HCT116 (cell line): ENCODE measurements around the gene EEF1A2. TPM values are rescaled to one million over a fixed set of nuclear protein-coding genes. Genes with fewer than 3 reads are reported as not detected.

ENCODE experiments used
- ATAC-seq: fragments of 200-7000 bp; cut with Tn5 transposase; 2 replicates; pipeline ENCODE4 v1.9.1; 2020; ENCODE audit warnings: mild to moderate bottlenecking, moderate library complexity
- BruUV-seq: library from RNA; stranded (reverse); fragments of 400-500 nt; replicated peaks from 2 replicates; lab custom pipeline; 2021; lab: Mats Ljungman, UMichigan
- CTCF ChIA-PET: fragments of 300-600 bp; sonication (Branson Sonifier 250); formaldehyde crosslinking; loops from one replicate; lab custom pipeline; 2021; ENCODE audit warnings: antibody characterized with exemption; lab: Charles Lee
- POLR2A ChIA-PET: fragments of 300-600, 350-600 bp; sonication (Branson Sonifier 250); formaldehyde crosslinking; loops from one replicate; lab custom pipeline; 2021; ENCODE audit warnings: antibody characterized with exemption; lab: Charles Lee
- RAD21 ChIA-PET, 2 experiments: fragments of 300-600 bp; sonication (Branson Sonifier 250); formaldehyde crosslinking; loops; one replicate each; lab custom pipeline; 2023; ENCODE audit warnings: low total read pairs in 2 of 2; ENCODE audit not compliant: uncharacterized antibody in 2 of 2, unreplicated experiment in 2 of 2, low non-redundant PET in 1 of 2; lab: Charles Lee
- DNase-seq: peaks from one replicate; pipeline ENCODE4 v3.0.0-alpha.2; 2010; ENCODE audit warnings: low read depth, low spot score
- H2AFZ ChIP-seq: fragments of 200-600 bp; shearing (Covaris generic), sonication (generic); 2 replicates; pipeline ENCODE4 v1.6.1; 2017; ENCODE audit warnings: low read depth, mixed run types, mixed read lengths, antibody characterized with exemption, low read length; ENCODE audit not compliant: poor library complexity, severe bottlenecking
- H3K27ac ChIP-seq: 2 replicates; pipeline ENCODE4 v1.5.1; 2012; ENCODE audit warnings: low read depth, low read length
- H3K27me3 ChIP-seq: fragments of 200-600 bp; sonication (generic); 2 replicates; pipeline ENCODE4 v1.6.1; 2016; ENCODE audit warnings: mixed run types, low read length, mixed read lengths; ENCODE audit not compliant: insufficient read depth
- H3K36me3 ChIP-seq, 2 experiments: fragments of 200-500 bp in 1 of 2; fragments of 200-600 bp in 1 of 2; sonication (Bioruptor generic) in 1 of 2; sonication (generic) in 1 of 2; 2 replicates each; pipeline versions ENCODE4 v1.5.1 to v1.6.1; 2014 to 2016; ENCODE audit warnings: low read length in 2 of 2, inconsistent platforms in 1 of 2, mixed read lengths in 1 of 2, mixed run types in 1 of 2; ENCODE audit not compliant: insufficient read depth in 2 of 2, control insufficient read depth in 1 of 2
- H3K4me1 ChIP-seq, 2 experiments: fragments of 200-600 bp in 1 of 2; sonication (generic) in 1 of 2; 2 replicates each; pipeline versions ENCODE4 v1.5.1 to v1.6.1; 2012 to 2017; ENCODE audit warnings: low read length in 2 of 2, inconsistent platforms in 1 of 2, mild to moderate bottlenecking in 1 of 2, mixed read lengths in 1 of 2, mixed run types in 1 of 2, moderate library complexity in 1 of 2; ENCODE audit not compliant: insufficient read depth in 2 of 2, control insufficient read depth in 1 of 2
- H3K4me2 ChIP-seq: fragments of 200-600 bp; sonication (generic); 2 replicates; pipeline ENCODE4 v1.6.1; 2017; ENCODE audit warnings: mixed run types, low read length, mixed read lengths
- H3K4me3 ChIP-seq, 2 experiments: fragments of 200-600 bp in 1 of 2; sonication (generic) in 1 of 2; replicated peaks in 1 of 2; 2 replicates each; pipeline ENCODE4 v1.5.1; 2011 to 2016; ENCODE audit warnings: low read length in 2 of 2, control low read depth in 1 of 2, low read depth in 1 of 2, mild to moderate bottlenecking in 1 of 2, mixed read lengths in 1 of 2, mixed run types in 1 of 2
- H3K79me2 ChIP-seq: fragments of 200-600 bp; sonication (generic); 2 replicates; pipeline ENCODE4 v1.6.1; 2017; ENCODE audit warnings: mild to moderate bottlenecking, mixed run types, low read length, moderate library complexity, mixed read lengths; ENCODE audit not compliant: insufficient read depth
- H3K9ac ChIP-seq: fragments of 200-600 bp; sonication (generic); 2 replicates; pipeline ENCODE4 v1.6.1; 2016; ENCODE audit warnings: low read length, mixed read lengths
- H3K9me2 ChIP-seq: fragments of 200-600 bp; sonication (generic), shearing (Covaris generic); 2 replicates; pipeline ENCODE4 v1.6.1; 2017; ENCODE audit warnings: mixed run types, mild to moderate bottlenecking, moderate library complexity; ENCODE audit not compliant: insufficient read depth
- H3K9me3 ChIP-seq, 2 experiments: fragments of 200-500 bp in 1 of 2; fragments of 200-600 bp in 1 of 2; sonication (Bioruptor generic) in 1 of 2; sonication (generic) in 1 of 2; 2 replicates each; pipeline ENCODE4 v1.6.1; 2014 to 2017; ENCODE audit warnings: low read length in 2 of 2, mixed read lengths in 2 of 2, inconsistent platforms in 1 of 2, low read depth in 1 of 2, mild to moderate bottlenecking in 1 of 2, mixed run types in 1 of 2, moderate library complexity in 1 of 2; ENCODE audit not compliant: control insufficient read depth in 1 of 2, insufficient read depth in 1 of 2
- H4K20me1 ChIP-seq: fragments of 200-600 bp; sonication (generic), shearing (Covaris generic); 2 replicates; pipeline ENCODE4 v1.6.1; 2017; ENCODE audit warnings: mixed run types, mild to moderate bottlenecking, moderate library complexity; ENCODE audit not compliant: insufficient read depth
- CBX3 ChIP-seq: IDR thresholded peaks from 2 replicates; pipeline ENCODE4 v1.6.1; 2012; ENCODE audit warnings: low read depth
- CEBPB ChIP-seq: IDR thresholded peaks from 2 replicates; pipeline ENCODE4 v1.6.1; 2012; ENCODE audit warnings: low read depth
- EGR1 ChIP-seq: IDR thresholded peaks from 2 replicates; pipeline ENCODE4 v1.6.1; 2012; ENCODE audit warnings: low read depth
- ELF1 ChIP-seq: IDR thresholded peaks from 2 replicates; pipeline ENCODE4 v1.6.1; 2012; ENCODE audit warnings: low read depth, borderline replicate concordance
- EZH2 ChIP-seq: fragments of 200-600 bp; sonication (generic); IDR thresholded peaks from 2 replicates; pipeline ENCODE4 v1.6.1; 2017; ENCODE audit warnings: antibody characterized with exemption, mixed run types
- EZH2phosphoT487 ChIP-seq: fragments of 200-600 bp; IDR thresholded peaks from 2 replicates; pipeline ENCODE4 v1.6.1; 2018; ENCODE audit warnings: antibody characterized with exemption, borderline replicate concordance
- FOSL1 ChIP-seq: IDR thresholded peaks from 2 replicates; pipeline ENCODE4 v1.6.1; 2012; ENCODE audit warnings: low read depth
- POLR2A ChIP-seq: IDR thresholded peaks from 2 replicates; pipeline ENCODE4 v1.7.0; 2011; ENCODE audit warnings: borderline replicate concordance; ENCODE audit not compliant: insufficient read depth, insufficient read length; ENCODE audit errors: extremely low read depth
- SIN3A ChIP-seq: IDR thresholded peaks from 2 replicates; pipeline ENCODE4 v1.6.1; 2012; ENCODE audit warnings: low read depth
- SP1 ChIP-seq: IDR thresholded peaks from 2 replicates; pipeline ENCODE4 v1.6.1; 2012; ENCODE audit warnings: low read depth
- SRF ChIP-seq: IDR thresholded peaks from 2 replicates; pipeline ENCODE4 v1.6.1; 2012; ENCODE audit warnings: low read depth
- TCF7L2 ChIP-seq: IDR thresholded peaks from 2 replicates; pipeline ENCODE4 v1.7.0; 2011; ENCODE audit warnings: borderline replicate concordance, inconsistent platforms; ENCODE audit not compliant: insufficient read depth, insufficient read length; ENCODE audit errors: extremely low read depth
- YY1 ChIP-seq: IDR thresholded peaks from 2 replicates; pipeline ENCODE4 v1.6.1; 2011; ENCODE audit warnings: low read length, low read depth, moderate library complexity, mild to moderate bottlenecking; ENCODE audit not compliant: insufficient replicate concordance; ENCODE audit errors: extremely low read depth
- ZBTB33 ChIP-seq: IDR thresholded peaks from 2 replicates; pipeline ENCODE4 v1.6.1; 2011; ENCODE audit warnings: mild to moderate bottlenecking, low read length, moderate library complexity; ENCODE audit not compliant: insufficient replicate concordance; ENCODE audit errors: extremely low read depth
- ZFX ChIP-seq: fragments of 450-650 bp; IDR thresholded peaks from 2 replicates; pipeline ENCODE4 v1.6.1; 2017
- ZNF274 ChIP-seq: fragments of 200-500 bp; sonication (Bioruptor generic); IDR thresholded peaks from 2 replicates; pipeline ENCODE4 v1.6.1; 2014; ENCODE audit warnings: mild to moderate bottlenecking, low read depth, low read length, inconsistent platforms
- intact Hi-C: fragments of 100-400 bp; cut with micrococcal nuclease; formaldehyde crosslinking; loops from 2 replicates; pipeline ENCODE4 v1.10.0; 2022
- total RNA-seq: library from RNA; stranded (reverse); gene quantifications from one replicate; pipeline ENCODE4 v1.2.1, GENCODE V29; 2021; ENCODE audit not compliant: unreplicated experiment
- TF ChIP-seq, protein P1 (sequence below): IDR thresholded peaks from 2 replicates; pipeline ENCODE4 v1.6.1; 2012
- TF ChIP-seq, protein P2 (sequence below), 3 experiments: fragments of 200-600 bp in 1 of 3; sonication (generic) in 1 of 3; IDR thresholded peaks in 2 of 3; conservative IDR thresholded peaks in 1 of 3; 2 replicates each; pipeline ENCODE4 v1.5.1; 2012 to 2017; ENCODE audit warnings: low read depth in 2 of 3, low read length in 2 of 3, antibody characterized with exemption in 1 of 3, borderline replicate concordance in 1 of 3, control low read depth in 1 of 3, mild to moderate bottlenecking in 1 of 3, mixed read lengths in 1 of 3, mixed run types in 1 of 3, moderate library complexity in 1 of 3; ENCODE audit not compliant: insufficient read depth in 1 of 3

Gene EEF1A2
- total RNA-seq, 1 experiment from 2014 or later, result 454 TPM

GRCh38 chr20:63513207-63513606 is 14.3 kb upstream of the EEF1A2 start:
- RAD21 ChIA-PET, result no interaction called here
- Histone ChIP-seq H3K9me3 (no peaks in the 10 kb centered on the region), H3K9ac (no peak overlapping the region), H3K4me3 (no peak overlapping the region), H3K4me2 (no peak overlapping the region), H3K79me2 (no peaks in the 10 kb centered on the region), H2AFZ (no peak overlapping the region), H3K4me1 (no peaks in the 10 kb centered on the region), H3K36me3 (no peaks in the 10 kb centered on the region), H4K20me1 (no peaks in the 10 kb centered on the region), H3K27me3 (peaks cover 7% of the 10 kb centered on the region; the same call in 1 of the 2 replicates), H3K9me2 (no peaks in the 10 kb centered on the region), H3K27ac (no peak overlapping the region)
- CTCF ChIA-PET, result no interaction called here
- intact Hi-C loops, result no loop called here
- no peak for DNase-seq
- no peak for TF ChIP-seq EZH2
- no peak for TF ChIP-seq YY1
- no peak for TF ChIP-seq ELF1
- no peak for TF ChIP-seq FOSL1
- TF ChIP-seq ZNF274, result no peak
- no peak for TF ChIP-seq TCF7L2
- no peak for TF ChIP-seq EZH2phosphoT487
- no peak for TF ChIP-seq SIN3A
- TF ChIP-seq SRF, result no peak
- no peak for TF ChIP-seq EGR1
- TF ChIP-seq ZBTB33, result no peak
- TF ChIP-seq, protein P1, sequence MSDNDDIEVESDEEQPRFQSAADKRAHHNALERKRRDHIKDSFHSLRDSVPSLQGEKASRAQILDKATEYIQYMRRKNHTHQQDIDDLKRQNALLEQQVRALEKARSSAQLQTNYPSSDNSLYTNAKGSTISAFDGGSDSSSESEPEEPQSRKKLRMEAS, result no peak
- TF ChIP-seq SP1, result no peak
- TF ChIP-seq ZFX, result no peak
- no peak for TF ChIP-seq CBX3
- TF ChIP-seq CEBPB, result no peak
- TF ChIP-seq, protein P2, sequence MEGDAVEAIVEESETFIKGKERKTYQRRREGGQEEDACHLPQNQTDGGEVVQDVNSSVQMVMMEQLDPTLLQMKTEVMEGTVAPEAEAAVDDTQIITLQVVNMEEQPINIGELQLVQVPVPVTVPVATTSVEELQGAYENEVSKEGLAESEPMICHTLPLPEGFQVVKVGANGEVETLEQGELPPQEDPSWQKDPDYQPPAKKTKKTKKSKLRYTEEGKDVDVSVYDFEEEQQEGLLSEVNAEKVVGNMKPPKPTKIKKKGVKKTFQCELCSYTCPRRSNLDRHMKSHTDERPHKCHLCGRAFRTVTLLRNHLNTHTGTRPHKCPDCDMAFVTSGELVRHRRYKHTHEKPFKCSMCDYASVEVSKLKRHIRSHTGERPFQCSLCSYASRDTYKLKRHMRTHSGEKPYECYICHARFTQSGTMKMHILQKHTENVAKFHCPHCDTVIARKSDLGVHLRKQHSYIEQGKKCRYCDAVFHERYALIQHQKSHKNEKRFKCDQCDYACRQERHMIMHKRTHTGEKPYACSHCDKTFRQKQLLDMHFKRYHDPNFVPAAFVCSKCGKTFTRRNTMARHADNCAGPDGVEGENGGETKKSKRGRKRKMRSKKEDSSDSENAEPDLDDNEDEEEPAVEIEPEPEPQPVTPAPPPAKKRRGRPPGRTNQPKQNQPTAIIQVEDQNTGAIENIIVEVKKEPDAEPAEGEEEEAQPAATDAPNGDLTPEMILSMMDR (IDR thresholded peaks at IDR 0.05 in 2 of 3, conservative IDR thresholded peaks at IDR 0.05 in 1 of 3; ENCODE audit: borderline replicate concordance in 1 of 3, insufficient read depth in 1 of 3, low read depth in 2 of 3, low read length in 2 of 3), result no peak
- no peak for TF ChIP-seq POLR2A
- no TSS peak for BruUV-seq
- POLR2A ChIA-PET, result no interaction called here
- no peak for ATAC-seq
